Right kidney (tissue), 9 donors: ENCODE data around the gene ZSCAN30.

ENCODE experiments used
- DNase-seq: peaks from one replicate; pipeline ENCODE4 v3.0.0-alpha.2; 2016
- long read RNA-seq, 8 donors: transcript quantifications; one replicate each; lab custom pipeline, GENCODE V29; 2026

The ZSCAN30 gene
- long read RNA-seq, donor 1, transcript ZSCAN30-206 (1 exons, 2,028 nt): major isoform, 7 of 7 reads
- long read RNA-seq, donor 1, partial matches to known transcripts: 0 of 7 reads
- long read RNA-seq, donor 1, other reads (novel, unspliced or antisense): 0 of 7 reads
- long read RNA-seq, donor 2, partial matches to known transcripts: 0 of 1 reads
- long read RNA-seq, donor 2, other reads (novel, unspliced or antisense): 0 of 1 reads
- long read RNA-seq, donor 3, partial matches to known transcripts: 0 of 6 reads
- long read RNA-seq, donor 3, other reads (novel, unspliced or antisense): 0 of 6 reads
- long read RNA-seq, donor 4, transcript ZSCAN30-206 (1 exons, 2,028 nt): major isoform, 9 of 27 reads
- long read RNA-seq, donor 4, partial matches to known transcripts: 0 of 27 reads
- long read RNA-seq, donor 4, other reads (novel, unspliced or antisense): 16 of 27 reads
- long read RNA-seq, donor 5, full-length matches to known transcripts: 15 of 49 reads
- long read RNA-seq, donor 5, partial matches to known transcripts: 0 of 49 reads
- long read RNA-seq, donor 5, other reads (novel, unspliced or antisense): 34 of 49 reads
- long read RNA-seq, donor 6, full-length matches to known transcripts: 2 of 2 reads
- long read RNA-seq, donor 6, partial matches to known transcripts: 0 of 2 reads
- long read RNA-seq, donor 6, other reads (novel, unspliced or antisense): 0 of 2 reads
- long read RNA-seq, donor 7: 0 reads
- long read RNA-seq, donor 8, full-length matches to known transcripts: 14 of 14 reads
- long read RNA-seq, donor 8, partial matches to known transcripts: 0 of 14 reads
- long read RNA-seq, donor 8, other reads (novel, unspliced or antisense): 0 of 14 reads

DNA sequence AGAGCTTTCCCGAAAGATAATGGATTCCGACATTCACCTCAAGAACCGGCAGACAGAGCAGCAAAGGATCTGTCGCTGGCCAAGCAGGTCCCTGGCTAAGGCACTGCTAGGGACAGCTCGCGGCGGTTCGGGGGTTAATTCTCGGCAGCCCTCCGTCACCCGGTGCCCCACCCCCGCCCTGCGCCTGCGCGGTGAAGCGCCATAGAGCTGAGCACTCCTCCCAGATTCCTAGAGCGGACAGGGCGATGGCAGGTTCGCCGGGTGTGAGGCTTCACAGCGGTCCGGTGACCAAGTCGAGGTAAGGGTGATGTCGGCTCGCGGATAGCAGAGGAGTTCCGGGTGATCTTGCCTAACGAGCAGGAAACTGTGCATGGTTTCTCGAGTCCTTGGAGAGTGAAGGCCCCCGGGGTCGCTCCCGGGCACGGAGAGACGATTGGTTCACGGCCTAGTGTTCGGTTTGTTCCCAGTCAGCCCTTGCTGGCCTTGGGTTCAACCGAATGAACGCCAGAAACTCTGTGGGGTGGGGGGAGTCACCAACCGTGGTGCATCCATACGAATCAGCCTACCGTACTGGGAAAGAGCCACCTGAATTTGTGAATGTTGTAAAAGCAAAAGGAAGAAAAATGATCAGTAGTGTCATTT is at the start of gene ZSCAN30:
Gene ZSCAN30 (minus strand): TSS at position 136 of the 642 bp plus-strand sequence. CDS start 25,877 bp downstream, outside the sequence.
- peak; percentile 96 for DNase-seq

DNA sequence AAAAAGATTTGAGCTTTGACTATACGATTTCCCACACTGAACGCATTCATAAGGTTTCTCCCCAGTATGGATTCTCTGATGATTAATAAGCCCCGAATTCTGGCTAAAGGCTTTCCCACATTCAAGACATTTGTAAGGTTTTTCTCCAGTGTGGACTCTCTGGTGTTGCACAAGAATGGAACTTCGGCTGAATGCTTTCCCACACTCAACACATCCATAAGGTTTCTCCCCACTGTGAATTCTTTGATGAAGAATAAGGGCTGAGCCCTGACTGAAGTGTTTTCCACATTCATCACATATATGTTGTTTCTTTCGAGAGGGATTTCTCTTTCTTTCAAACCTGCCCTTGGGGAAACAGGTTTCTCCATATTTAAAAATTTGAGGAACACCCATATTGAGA is 47.3 kb upstream of the ZSCAN30 start:
- no peak for DNase-seq

DNA sequence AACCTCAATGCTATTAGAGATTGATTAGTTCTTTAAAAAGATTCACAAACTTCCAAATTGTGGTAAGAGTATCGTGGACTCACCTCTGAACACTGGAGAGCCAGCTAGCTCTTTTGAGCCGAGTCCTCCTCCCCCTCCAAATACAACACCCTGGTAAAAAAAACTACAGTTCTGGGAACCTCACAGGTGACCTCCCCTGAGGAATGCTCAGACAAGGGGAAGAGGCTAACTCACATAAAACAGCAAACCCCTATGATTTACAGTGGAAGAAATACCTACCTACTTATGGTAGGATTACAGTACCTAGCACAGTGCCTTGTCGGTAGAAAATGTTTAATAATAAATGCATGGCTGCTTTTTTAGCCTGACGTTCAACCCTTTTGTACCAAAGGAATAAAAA is 45.8 kb upstream of the ZSCAN30 start:
- no peak for DNase-seq

DNA sequence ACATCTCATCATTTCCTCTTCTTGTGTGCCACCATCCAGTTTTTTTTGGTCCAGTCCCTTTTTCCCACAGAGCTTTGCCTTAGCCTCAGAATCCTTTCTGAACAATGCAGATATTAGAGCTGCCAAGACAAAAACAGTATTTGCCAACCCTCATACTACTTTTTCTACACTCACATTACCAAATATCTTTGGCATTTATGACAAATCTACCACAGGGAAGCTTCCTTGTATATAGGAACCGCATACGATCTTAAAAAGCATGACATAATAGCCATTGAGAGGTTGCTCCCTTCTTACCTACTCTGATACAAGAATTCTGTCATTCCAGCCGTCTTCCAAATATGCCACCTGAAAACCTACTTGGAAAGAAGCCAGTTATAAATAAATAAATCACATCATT is 44.8 kb upstream of the ZSCAN30 start:
- no peak for DNase-seq

DNA sequence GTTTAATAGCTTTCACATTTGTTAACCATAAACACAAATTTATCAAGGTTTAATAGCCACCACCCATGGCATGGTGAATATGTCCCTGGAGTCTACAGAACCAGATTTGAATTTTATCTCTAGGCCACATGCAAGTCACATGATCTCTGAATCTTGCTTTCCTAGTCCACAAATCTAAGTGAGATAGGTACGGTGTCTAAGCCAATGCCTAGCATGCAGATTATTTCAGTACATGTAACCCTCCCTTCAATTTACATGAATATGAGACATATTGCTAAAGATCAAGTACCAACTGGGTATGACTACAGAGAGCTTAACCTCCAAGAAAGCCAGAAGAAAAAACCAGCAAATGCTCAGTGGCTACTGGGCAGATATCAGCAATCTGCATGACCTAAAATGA is 44.2 kb upstream of the ZSCAN30 start:
- no peak for DNase-seq

DNA sequence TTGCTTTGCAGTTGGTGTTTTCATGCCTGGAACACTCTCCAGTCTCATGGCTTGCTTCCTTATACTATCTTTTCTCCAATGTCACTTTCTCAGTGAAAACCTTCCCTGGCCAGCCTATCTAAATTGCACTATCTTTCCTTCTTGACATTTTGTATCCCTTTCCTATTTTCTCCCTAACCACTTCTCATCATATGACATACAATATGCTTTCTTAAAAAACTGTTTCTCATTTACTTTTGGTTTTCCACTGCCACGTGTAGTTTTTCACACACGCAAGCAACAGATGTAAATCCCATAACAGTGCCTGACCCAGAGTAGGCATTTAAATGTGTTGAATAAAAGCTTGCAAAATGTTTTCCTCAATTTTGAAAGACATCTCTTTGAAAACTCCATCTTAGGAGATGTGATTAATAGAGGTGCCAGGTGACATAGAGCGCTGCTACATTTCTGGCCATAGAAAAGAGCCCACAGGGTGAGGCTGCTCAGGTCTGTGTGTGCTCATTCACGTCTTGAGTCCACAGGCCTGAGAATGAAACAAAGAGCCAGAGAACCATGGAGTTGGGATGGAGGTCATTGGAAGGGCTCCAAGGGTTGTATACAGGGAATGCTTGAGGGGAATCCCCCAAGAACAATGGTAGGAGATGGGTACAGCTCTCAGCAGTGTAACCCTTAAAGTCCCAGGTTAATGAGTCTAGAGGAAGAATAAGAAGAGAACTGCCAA is 41.5 kb upstream of the ZSCAN30 start:
- no peak for DNase-seq

DNA sequence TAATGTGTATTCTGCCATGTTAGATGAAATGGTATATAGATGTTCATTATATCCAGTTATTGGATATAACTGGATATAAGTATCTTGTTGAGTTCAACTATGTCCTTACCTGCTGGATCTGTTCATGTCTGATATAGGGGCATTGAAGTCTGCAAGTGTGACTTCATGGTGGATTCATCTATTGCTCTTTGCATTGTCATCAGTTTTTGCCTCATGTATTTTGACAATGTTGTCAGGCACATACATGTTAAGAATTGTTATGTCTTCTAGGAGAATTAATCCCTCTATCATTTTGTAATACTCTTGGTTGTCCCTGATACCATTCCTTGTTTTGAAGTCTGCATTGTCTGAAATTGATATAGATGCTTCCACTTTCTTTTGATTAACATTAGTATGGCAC is 38.8 kb upstream of the ZSCAN30 start:
- DNase-seq: no peak

DNA sequence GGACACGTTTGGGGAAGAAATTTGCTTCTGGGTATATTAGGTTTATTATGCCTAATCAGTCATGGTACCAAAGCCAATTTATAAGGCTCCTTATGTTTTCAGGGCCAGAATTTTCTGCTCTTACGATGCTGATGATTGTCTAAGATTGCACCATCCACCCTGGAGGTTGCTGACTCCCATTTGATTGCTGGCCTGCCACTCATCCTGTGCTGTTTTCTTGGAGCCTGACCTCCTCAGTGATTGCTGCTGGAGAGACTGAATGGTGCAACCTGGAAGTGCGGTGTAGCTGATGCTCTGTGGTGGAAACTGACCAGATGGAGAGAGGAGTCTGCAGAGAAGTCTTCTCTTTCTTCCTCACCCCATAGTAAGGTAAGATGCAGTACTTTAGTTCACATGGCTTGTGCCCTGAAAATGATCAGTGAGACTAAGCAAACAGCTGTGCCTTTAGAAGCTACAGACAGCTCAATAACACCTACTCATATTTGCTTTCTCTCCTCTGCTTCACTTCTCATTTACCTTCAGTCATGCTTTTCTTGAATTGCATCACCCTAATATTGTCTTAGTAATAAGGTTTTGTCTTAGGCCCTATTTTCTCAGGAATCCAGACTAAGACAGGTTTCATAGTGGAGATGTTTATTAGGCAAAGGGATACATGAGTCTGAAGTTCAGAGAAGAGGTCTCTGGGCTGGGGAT is 36.8 kb upstream of the ZSCAN30 start:
- no peak for DNase-seq

DNA sequence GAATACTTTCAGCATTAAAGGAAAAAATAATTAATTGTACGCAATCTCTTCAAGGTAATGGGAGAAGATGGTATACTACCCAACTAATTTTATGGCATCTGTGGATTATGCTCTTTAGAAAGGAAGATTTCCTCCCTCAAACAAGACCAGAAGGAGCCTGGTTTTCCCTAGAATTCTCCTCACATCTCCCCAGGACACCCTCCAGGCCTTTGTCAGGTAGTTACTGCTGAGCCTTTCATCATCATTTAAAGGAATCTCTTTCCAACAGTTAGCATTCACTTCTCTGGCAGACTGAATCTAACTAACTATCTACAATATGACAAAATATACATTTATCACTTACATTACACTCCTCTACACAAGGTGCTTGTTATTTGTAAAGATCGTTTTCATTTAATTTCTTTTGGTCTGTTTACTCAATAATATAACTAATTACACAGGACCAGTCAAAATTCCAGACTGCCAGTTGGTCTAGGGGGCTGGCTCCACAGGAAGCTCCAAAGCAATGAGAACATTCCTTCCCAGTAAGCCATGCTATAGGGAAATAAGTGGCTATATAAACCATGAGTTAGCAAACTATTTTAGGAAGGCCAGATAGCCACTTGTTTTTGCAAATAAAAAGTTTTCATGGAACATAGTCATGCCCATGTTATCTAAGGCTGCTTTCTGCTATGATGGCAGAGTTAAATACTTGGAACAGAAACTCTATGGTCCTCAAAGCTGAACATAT is 35.1 kb upstream of the ZSCAN30 start:
- DNase-seq: no peak

DNA sequence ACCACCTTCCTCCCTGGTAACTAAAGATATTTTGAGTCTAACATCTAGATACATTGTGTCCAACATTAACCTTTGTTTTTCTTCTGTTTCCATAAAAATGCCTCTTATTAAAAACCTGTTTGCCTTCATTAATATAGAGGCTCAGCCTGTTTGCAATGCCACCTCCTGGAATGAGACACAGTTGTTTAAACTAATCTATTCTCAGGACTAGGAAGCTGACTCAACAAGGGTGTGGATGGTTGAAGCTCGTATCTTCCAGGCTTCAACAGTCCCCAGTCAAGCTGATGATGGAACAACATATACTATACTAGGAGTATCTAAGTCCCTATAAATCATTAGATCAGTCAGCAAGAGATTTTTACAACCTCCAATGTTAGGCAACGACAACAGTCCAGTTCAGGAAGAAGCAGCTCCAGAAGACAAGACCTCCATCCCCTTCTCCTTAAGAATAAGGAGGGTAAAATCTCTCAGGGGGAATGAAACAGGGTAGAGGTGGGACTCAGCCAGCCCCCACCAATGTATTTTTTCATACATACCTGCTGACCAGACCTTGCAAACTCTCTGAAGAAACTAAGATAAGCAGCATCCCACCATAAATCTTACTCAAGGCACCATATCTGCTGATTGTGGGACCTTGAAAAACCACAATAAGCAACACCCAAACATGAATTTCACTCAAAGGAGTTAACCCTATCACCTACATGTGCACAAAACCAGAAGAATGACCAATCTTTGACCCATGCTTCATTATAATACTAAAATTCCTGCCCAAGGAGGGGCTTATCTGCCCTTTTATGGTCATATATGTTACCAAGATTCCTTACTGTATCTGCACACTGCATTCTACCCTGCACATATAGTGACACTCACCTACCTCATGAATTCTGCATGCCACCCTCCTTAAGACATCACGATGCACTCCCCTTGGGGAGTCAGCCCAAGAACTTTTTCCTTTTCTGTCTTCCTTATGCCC is 32.7 kb upstream of the ZSCAN30 start:
- no peak for DNase-seq

DNA sequence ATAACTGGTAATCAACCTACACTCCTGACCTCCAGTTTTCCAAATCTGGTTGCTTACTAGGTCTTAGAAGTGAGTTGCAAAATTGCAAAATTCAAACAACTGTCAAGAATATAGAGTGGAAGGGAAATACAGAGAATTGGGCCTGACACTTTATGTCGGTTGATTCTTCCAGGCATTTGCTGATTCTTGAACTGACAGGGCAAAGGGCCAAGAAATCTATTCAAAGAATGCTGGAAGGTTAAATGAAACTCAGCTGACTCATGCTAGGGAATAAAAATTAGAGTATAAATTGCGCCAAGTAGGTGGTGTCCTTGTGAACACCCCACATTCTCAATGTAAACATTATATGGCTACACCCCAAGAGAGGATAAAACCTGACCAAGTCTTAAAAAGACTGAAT is 21.5 kb upstream of the ZSCAN30 start:
- no peak for DNase-seq

DNA sequence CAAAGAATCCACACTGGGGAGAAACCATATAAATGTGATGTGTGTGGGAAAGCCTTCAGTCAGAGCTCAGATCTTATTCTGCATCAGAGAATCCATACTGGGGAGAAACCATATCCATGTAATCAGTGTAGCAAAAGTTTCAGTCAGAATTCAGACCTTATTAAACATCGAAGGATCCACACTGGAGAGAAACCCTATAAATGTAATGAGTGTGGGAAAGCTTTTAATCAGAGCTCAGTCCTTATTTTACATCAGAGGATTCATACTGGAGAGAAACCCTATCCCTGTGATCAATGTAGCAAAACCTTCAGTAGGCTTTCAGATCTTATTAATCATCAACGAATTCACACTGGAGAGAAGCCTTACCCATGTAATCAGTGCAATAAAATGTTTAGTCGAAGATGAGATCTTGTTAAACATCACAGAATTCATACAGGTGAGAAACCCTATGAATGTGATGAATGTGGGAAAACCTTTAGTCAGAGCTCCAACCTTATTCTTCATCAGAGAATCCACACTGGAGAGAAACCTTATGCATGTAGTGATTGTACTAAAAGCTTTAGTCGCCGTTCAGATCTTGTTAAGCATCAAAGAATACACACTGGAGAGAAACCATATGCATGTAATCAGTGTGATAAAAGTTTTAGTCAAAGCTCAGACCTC is 16.7 kb upstream of the ZSCAN30 start:
- no peak for DNase-seq

DNA sequence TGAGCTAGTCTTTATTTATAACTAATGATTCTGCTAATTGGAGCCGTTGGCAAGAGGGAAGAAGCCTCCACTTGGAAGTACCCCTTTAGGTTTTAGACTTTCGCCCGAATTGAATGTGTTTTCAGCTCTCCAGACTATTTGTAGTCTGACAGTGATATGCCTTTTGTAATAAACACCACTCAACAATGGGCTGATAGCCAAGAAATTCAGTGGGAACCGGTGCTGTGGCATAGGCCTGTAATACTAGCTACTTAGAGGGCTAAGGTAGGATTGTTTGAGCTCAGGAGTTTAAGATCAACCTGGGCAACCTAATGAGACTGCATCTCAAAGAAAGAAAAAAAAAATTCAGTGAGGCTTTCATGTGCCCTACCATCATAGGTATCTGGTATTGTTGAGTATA is 13.6 kb upstream of the ZSCAN30 start:
- DNase-seq: no peak

DNA sequence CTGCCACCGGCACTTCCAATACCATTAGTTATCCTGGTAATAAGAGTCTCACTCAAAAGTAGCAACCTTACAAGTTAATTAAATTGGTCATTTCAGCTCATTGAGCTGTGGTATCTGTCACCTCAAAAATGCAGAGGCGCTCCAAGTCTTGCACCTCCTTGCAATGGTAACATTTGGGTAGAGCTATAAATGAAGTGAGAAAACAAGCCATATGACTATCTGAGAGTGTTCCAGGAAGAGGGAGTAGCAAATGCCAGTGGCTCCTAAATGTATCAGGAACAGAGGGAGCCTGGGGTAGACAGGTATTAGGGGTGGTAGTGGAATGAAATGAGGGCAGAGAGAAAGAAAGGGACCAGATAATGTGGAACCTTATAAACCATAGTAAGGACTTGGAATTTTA is 6.0 kb upstream of the ZSCAN30 start:
- DNase-seq: no peak

DNA sequence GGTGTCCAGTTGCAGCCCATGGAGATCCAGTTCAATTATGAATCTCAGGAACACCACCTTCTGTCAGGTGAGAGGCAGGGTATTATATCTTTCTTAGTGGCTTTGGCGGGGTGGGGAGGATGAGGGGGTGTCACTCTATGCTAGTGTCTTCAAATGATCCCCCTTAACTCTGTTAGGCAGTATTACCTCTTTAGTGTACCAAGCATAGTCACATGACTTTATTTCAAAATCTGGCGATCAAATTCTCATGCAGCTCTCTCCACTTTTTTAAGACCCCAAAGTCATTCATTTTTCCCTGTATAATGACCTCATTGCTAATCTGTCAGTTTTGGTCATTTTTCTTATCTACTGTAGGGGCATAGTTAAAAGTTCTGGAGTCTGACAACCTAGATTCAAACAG is 1.1 kb upstream of the ZSCAN30 start:
- no peak for DNase-seq

DNA sequence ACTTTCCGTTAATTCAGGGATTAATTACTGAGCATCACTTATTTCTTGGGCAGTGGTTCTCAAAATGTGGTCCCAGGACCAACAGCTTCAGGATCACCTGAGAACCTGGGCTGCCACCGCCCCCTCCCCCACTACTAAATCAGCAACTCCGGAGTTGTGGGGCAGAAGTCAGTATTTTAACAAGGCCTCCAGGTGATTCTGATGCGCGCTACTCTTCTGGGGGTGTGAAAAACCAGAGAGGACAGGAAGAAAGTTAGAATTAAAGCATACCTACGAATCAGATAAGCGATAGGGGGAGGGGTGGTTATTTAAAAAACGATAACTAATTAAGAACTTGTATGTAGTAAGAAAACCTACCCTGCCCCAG is 319 bp downstream of the ZSCAN30 start:
- DNase-seq: no peak

DNA sequence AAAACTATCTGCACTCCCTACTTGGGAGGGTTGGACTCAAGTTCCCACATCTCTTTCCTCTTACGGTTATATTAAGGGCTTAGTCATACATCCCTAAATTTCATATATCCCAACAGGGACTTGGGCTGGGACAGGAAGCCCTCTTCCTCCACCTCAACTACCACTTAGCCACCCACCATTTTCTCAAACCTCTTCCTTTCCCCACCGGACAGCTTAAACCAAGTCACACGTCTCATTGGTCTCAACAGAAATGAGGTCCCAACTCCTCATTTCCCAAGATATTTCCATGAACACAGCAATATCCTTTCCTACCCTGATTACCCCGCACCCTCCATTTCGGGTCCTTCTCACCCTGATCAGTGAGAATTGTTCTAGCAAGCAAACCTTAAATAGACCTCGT is 736 bp downstream of the ZSCAN30 start:
- no peak for DNase-seq

DNA sequence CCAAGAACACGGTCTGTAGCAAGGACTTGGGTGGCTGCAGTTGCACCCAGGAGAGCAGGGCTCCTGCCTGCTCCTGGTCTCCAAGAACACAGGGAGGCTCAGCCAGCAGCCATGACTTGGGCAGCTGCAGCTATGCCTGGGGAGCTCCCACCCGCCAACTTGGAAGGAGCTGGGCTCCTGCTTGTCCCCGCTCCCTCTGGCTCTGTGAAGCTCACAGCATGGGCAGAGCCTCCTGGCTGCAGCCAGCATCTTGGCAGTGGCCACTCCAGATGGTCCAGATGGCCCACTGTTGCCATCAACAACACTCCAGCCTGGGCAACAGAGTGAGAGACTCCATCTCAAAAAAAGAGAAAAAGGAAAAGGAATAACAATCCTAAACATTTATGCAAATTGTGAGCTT is 5.2 kb downstream of the ZSCAN30 start:
- no peak for DNase-seq
